ENCODE data around the gene TP53INP2. TPM values are rescaled to one million over a fixed set of nuclear protein-coding genes. Genes with fewer than 3 reads are reported as not detected.

The TP53INP2 gene
- total and polyA plus RNA-seq, 2 of the 13 experiments (the other 11 are each of a cell fraction or from before 2014, with no cell fraction given) = 5.2 to 18.8 TPM

GRCh38 chr20:34676642-34677373 lies 27.3 kb upstream of the TP53INP2 start, which contains the start of gene PIGU (continued):
- TF ChIP-seq ZMYM4 (CRISPR knock-in tag; IDR thresholded peaks at IDR 0.05) (peak; percentile 92), ELF1 (CRISPR knock-in tag; IDR thresholded peaks at IDR 0.05) (peak; percentile 82), HIC2 (CRISPR knock-in tag; IDR thresholded peaks at IDR 0.05; ENCODE audit: low read depth) (peak; percentile 36; the same call in 1 of the 2 replicates), ZNF775 (CRISPR knock-in tag; IDR thresholded peaks at IDR 0.05; ENCODE audit: borderline replicate concordance) (no peak), ZNF552 (CRISPR knock-in tag; IDR thresholded peaks at IDR 0.05; ENCODE audit: borderline replicate concordance) (peak; percentile 95), SAP130 (CRISPR knock-in tag; IDR thresholded peaks at IDR 0.05; ENCODE audit: low read depth) (peak; percentile 98), ZNF501 (CRISPR knock-in tag; IDR thresholded peaks at IDR 0.05) (peak; percentile 77; the same call in 1 of the 2 replicates), MIXL1 (CRISPR knock-in tag; IDR thresholded peaks at IDR 0.05) (peak; percentile 79; the same call in 1 of the 2 replicates), AGO2 (optimal IDR thresholded peaks at IDR 0.05; ENCODE audit: low read depth, low read length) (peak; percentile 90), SIX1 (CRISPR knock-in tag; IDR thresholded peaks at IDR 0.05; ENCODE audit: borderline replicate concordance) (no peak), ZNF484 (CRISPR knock-in tag; IDR thresholded peaks at IDR 0.05; ENCODE audit: borderline replicate concordance, low read depth) (0 out of 2 replicates have a peak, but pooled peaks have one; percentile 29), ZNF720 (CRISPR knock-in tag; IDR thresholded peaks at IDR 0.05) (no peak; the same call in 1 of the 2 replicates), ZNF768 (CRISPR knock-in tag; IDR thresholded peaks at IDR 0.05) (peak; percentile 80), IRF9 (CRISPR knock-in tag; IDR thresholded peaks at IDR 0.05; ENCODE audit: borderline replicate concordance) (peak; percentile 96), NR1H2 (CRISPR knock-in tag; IDR thresholded peaks at IDR 0.05; ENCODE audit: borderline replicate concordance, low read depth) (no peak; the same call in 1 of the 2 replicates), CAMTA2 (CRISPR knock-in tag; IDR thresholded peaks at IDR 0.05; ENCODE audit: borderline replicate concordance) (peak; percentile 89), NFIC (IDR thresholded peaks at IDR 0.05; ENCODE audit: low read length) (no peak), JUN (CRISPR knock-in tag; IDR thresholded peaks at IDR 0.05) (no peak), PHF20 (CRISPR knock-in tag; IDR thresholded peaks at IDR 0.05) (peak; percentile 90), ZIK1 (CRISPR knock-in tag; IDR thresholded peaks at IDR 0.05; ENCODE audit: borderline replicate concordance, low read depth) (peak; percentile 97), ZNF276 (CRISPR knock-in tag; IDR thresholded peaks at IDR 0.05; ENCODE audit: low read depth) (0 out of 2 replicates have a peak, but pooled peaks have one; percentile 14)
